HEK293 (cell line): ENCODE data around the gene ADGRB3.

Experiments
- CTCF ChIA-PET: fragments of 350-600 bp; formaldehyde crosslinking; extraction: SDS; loops from one replicate; lab custom pipeline; 2021; ENCODE audit warnings: antibody characterized with exemption; lab: Yijun Ruan, JAX
- POLR2A ChIA-PET: fragments of 300-600 bp; formaldehyde crosslinking; extraction: SDS; loops from one replicate; lab custom pipeline; 2020; ENCODE audit warnings: antibody characterized with exemption, inconsistent platforms; lab: Yijun Ruan, JAX
- H3K27ac ChIP-seq: fragments of 200-500 bp; sonication (Bioruptor generic); 2 replicates; pipeline ENCODE4 v1.5.1; 2014; ENCODE audit warnings: low read depth, low read length, control low read depth, inconsistent platforms; ENCODE audit errors: extremely low read depth
- H3K36me3 ChIP-seq, 2 experiments: fragments of 200-500 bp in 1 of 2; sonication (Bioruptor generic) in 1 of 2; 1 replicate in 1 of 2; 2 replicates in 1 of 2; pipeline ENCODE4 v1.5.1; 2014 to 2017; ENCODE audit warnings: inconsistent platforms in 2 of 2, low read length in 2 of 2; ENCODE audit not compliant: control insufficient read depth in 2 of 2, insufficient read depth in 1 of 2
- H3K4me1 ChIP-seq: fragments of 200-500 bp; sonication (Bioruptor generic); 2 replicates; pipeline ENCODE4 v1.5.1; 2014; ENCODE audit warnings: mild to moderate bottlenecking, low read length, inconsistent platforms; ENCODE audit not compliant: control insufficient read depth, insufficient read depth
- H3K4me3 ChIP-seq: 2 replicates; pipeline ENCODE4 v1.5.1; 2011; ENCODE audit warnings: low read depth, mild to moderate bottlenecking, control low read depth, low read length, moderate library complexity
- H3K9me3 ChIP-seq: fragments of 200-500 bp; sonication (Bioruptor generic); 2 replicates; pipeline ENCODE4 v1.5.1; 2014; ENCODE audit warnings: low read depth, low read length, inconsistent platforms; ENCODE audit not compliant: control insufficient read depth, insufficient read depth
- MEIS1 ChIP-seq: sonication (generic); formaldehyde crosslinking; IDR thresholded peaks from 2 replicates; pipeline ENCODE4 v1.8.1; 2022; ENCODE audit warnings: missing genetic modification reagents, mild to moderate bottlenecking, borderline replicate concordance
- PRDM10 ChIP-seq: fragments of 450-650 bp; formaldehyde crosslinking; IDR thresholded peaks from 2 replicates; pipeline ENCODE4 v1.5.1; 2016; ENCODE audit warnings: missing biosample characterization, missing genetic modification characterization
- SETDB1 ChIP-seq: IDR thresholded peaks from one replicate; pipeline ENCODE4 v1.6.1; 2017; ENCODE audit warnings: mild to moderate bottlenecking, low read length, moderate library complexity, mixed read lengths; ENCODE audit not compliant: insufficient read length
- ZFHX2 ChIP-seq: fragments of 450-650 bp; formaldehyde crosslinking; conservative IDR thresholded peaks from 2 replicates; pipeline ENCODE4 v1.5.1; 2016; ENCODE audit warnings: missing biosample characterization, missing genetic modification characterization
- ZFP69B ChIP-seq: fragments of 450-650 bp; formaldehyde crosslinking; IDR thresholded peaks from 2 replicates; pipeline ENCODE4 v1.5.1; 2016; ENCODE audit warnings: missing biosample characterization, missing genetic modification characterization
- ZNF112 ChIP-seq: fragments of 450-650 bp; formaldehyde crosslinking; IDR thresholded peaks from 2 replicates; pipeline ENCODE4 v1.5.0; 2017; ENCODE audit warnings: missing biosample characterization, missing genetic modification characterization
- ZNF169 ChIP-seq: fragments of 450-650 bp; formaldehyde crosslinking; IDR thresholded peaks from 2 replicates; pipeline ENCODE4 v1.5.1; 2016; ENCODE audit warnings: missing biosample characterization, missing genetic modification characterization
- ZNF175 ChIP-seq: fragments of 450-650 bp; formaldehyde crosslinking; IDR thresholded peaks from 2 replicates; pipeline ENCODE4 v1.5.1; 2016; ENCODE audit warnings: missing biosample characterization, missing genetic modification characterization
- ZNF248 ChIP-seq: fragments of 450-650 bp; formaldehyde crosslinking; IDR thresholded peaks from 2 replicates; pipeline ENCODE4 v1.5.1; 2017; ENCODE audit warnings: missing biosample characterization, missing genetic modification characterization
- ZNF473 ChIP-seq: fragments of 450-650 bp; formaldehyde crosslinking; IDR thresholded peaks from 2 replicates; pipeline ENCODE4 v1.5.1; 2017; ENCODE audit warnings: missing biosample characterization, missing genetic modification characterization
- ZNF48 ChIP-seq: fragments of 450-650 bp; formaldehyde crosslinking; IDR thresholded peaks from 2 replicates; pipeline ENCODE4 v1.5.1; 2016; ENCODE audit warnings: missing biosample characterization, missing genetic modification characterization
- ZNF488 ChIP-seq: fragments of 450-650 bp; formaldehyde crosslinking; IDR thresholded peaks from 2 replicates; pipeline ENCODE4 v1.5.1; 2016; ENCODE audit warnings: missing biosample characterization, missing genetic modification characterization
- ZNF529 ChIP-seq: fragments of 450-650 bp; formaldehyde crosslinking; IDR thresholded peaks from 2 replicates; pipeline ENCODE4 v1.5.1; 2017; ENCODE audit warnings: missing genetic modification characterization, missing biosample characterization; ENCODE audit not compliant: insufficient replicate concordance
- ZNF530 ChIP-seq: fragments of 450-650 bp; formaldehyde crosslinking; IDR thresholded peaks from 2 replicates; pipeline ENCODE4 v1.5.1; 2016; ENCODE audit warnings: low read depth, missing biosample characterization, missing genetic modification characterization
- ZNF544 ChIP-seq: fragments of 450-650 bp; formaldehyde crosslinking; IDR thresholded peaks from 2 replicates; pipeline ENCODE4 v1.5.0; 2017; ENCODE audit warnings: missing biosample characterization, missing genetic modification characterization
- ZNF558 ChIP-seq: fragments of 450-650 bp; formaldehyde crosslinking; IDR thresholded peaks from 2 replicates; pipeline ENCODE4 v1.5.1; 2016; ENCODE audit warnings: missing biosample characterization, missing genetic modification characterization
- ZNF571 ChIP-seq: fragments of 450-650 bp; formaldehyde crosslinking; IDR thresholded peaks from 2 replicates; pipeline ENCODE4 v1.5.0; 2017; ENCODE audit warnings: missing biosample characterization, missing genetic modification characterization
- ZNF596 ChIP-seq: fragments of 450-650 bp; IDR thresholded peaks from 2 replicates; pipeline ENCODE4 v1.5.0; 2018; ENCODE audit warnings: missing biosample characterization, mild to moderate bottlenecking, missing genetic modification characterization, moderate library complexity
- ZNF629 ChIP-seq: fragments of 450-650 bp; formaldehyde crosslinking; IDR thresholded peaks from 2 replicates; pipeline ENCODE4 v1.5.1; 2017; ENCODE audit warnings: missing biosample characterization, missing genetic modification characterization
- ZNF654 ChIP-seq: fragments of 450-650 bp; formaldehyde crosslinking; IDR thresholded peaks from 2 replicates; pipeline ENCODE4 v1.5.1; 2016; ENCODE audit warnings: low read depth, missing biosample characterization, missing genetic modification characterization
- ZNF707 ChIP-seq: fragments of 450-650 bp; formaldehyde crosslinking; IDR thresholded peaks from 2 replicates; pipeline ENCODE4 v1.5.1; 2016; ENCODE audit warnings: missing biosample characterization, missing genetic modification characterization
- TF ChIP-seq, protein P1 (sequence below): fragments of 450-650 bp; formaldehyde crosslinking; IDR thresholded peaks from 2 replicates; pipeline ENCODE4 v1.5.1; 2016; ENCODE audit warnings: missing biosample characterization, missing genetic modification characterization, low read depth
- TF ChIP-seq, protein P2 (sequence below): fragments of 450-650 bp; formaldehyde crosslinking; IDR thresholded peaks from 2 replicates; pipeline ENCODE4 v1.5.1; 2017; ENCODE audit warnings: missing biosample characterization, missing genetic modification characterization
- TF ChIP-seq, protein P3 (sequence below): fragments of 450-650 bp; IDR thresholded peaks from 2 replicates; pipeline ENCODE4 v1.5.1; 2018; ENCODE audit warnings: missing biosample characterization, mild to moderate bottlenecking, missing genetic modification characterization

Gene ADGRB3

DNA sequence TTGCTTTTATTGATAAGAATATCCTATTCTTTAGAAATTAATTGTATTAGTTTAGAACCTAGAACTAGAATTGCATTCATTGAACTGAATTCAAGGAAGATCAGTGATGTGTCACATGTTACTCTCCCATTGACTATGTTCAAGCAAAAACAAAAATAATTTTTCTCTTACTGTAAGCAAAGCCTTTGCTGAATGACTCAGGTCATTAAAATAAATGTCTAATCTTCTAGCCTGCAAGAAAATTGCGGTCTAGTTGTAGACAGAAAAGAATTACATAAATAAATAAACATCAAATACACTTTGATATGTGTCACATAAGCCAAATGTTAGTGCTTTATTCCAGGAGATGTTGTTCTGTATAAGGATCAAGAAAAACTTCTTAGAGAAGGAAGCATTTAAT lies 387.9 kb downstream of the ADGRB3 start:
- H3K4me1 ChIP-seq: no peaks in the 10 kb centered on the region
- no peak overlapping the region for H3K27ac ChIP-seq
- POLR2A ChIA-PET: no interaction called here
- no peaks in the 10 kb centered on the region for H3K9me3 ChIP-seq
- no peaks in the 10 kb centered on the region for H3K36me3 ChIP-seq
- TF ChIP-seq, protein P1, sequence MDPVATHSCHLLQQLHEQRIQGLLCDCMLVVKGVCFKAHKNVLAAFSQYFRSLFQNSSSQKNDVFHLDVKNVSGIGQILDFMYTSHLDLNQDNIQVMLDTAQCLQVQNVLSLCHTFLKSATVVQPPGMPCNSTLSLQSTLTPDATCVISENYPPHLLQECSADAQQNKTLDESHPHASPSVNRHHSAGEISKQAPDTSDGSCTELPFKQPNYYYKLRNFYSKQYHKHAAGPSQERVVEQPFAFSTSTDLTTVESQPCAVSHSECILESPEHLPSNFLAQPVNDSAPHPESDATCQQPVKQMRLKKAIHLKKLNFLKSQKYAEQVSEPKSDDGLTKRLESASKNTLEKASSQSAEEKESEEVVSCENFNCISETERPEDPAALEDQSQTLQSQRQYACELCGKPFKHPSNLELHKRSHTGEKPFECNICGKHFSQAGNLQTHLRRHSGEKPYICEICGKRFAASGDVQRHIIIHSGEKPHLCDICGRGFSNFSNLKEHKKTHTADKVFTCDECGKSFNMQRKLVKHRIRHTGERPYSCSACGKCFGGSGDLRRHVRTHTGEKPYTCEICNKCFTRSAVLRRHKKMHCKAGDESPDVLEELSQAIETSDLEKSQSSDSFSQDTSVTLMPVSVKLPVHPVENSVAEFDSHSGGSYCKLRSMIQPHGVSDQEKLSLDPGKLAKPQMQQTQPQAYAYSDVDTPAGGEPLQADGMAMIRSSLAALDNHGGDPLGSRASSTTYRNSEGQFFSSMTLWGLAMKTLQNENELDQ (tag by site-specific recombination): no peak
- TF ChIP-seq ZNF596 (tag by site-specific recombination) (no peak), PRDM10 (tag by site-specific recombination) (no peak), ZNF248 (tag by site-specific recombination) (no peak), ZFP69B (tag by site-specific recombination) (no peak), ZNF169 (tag by site-specific recombination) (no peak), ZNF488 (no peak), ZNF175 (tag by site-specific recombination) (no peak), ZNF571 (tag by site-specific recombination) (no peak), ZNF707 (tag by site-specific recombination) (no peak)
- TF ChIP-seq, protein P2, sequence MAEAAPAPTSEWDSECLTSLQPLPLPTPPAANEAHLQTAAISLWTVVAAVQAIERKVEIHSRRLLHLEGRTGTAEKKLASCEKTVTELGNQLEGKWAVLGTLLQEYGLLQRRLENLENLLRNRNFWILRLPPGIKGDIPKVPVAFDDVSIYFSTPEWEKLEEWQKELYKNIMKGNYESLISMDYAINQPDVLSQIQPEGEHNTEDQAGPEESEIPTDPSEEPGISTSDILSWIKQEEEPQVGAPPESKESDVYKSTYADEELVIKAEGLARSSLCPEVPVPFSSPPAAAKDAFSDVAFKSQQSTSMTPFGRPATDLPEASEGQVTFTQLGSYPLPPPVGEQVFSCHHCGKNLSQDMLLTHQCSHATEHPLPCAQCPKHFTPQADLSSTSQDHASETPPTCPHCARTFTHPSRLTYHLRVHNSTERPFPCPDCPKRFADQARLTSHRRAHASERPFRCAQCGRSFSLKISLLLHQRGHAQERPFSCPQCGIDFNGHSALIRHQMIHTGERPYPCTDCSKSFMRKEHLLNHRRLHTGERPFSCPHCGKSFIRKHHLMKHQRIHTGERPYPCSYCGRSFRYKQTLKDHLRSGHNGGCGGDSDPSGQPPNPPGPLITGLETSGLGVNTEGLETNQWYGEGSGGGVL (tag by site-specific recombination): no peak
- CTCF ChIA-PET: no interaction called here
- H3K4me3 ChIP-seq: no peak overlapping the region

- POLR2A ChIA-PET: no interaction called here
Observed at GRCh38 chr6:69026243-69026642, 391.2 kb downstream of the ADGRB3 start.

DNA sequence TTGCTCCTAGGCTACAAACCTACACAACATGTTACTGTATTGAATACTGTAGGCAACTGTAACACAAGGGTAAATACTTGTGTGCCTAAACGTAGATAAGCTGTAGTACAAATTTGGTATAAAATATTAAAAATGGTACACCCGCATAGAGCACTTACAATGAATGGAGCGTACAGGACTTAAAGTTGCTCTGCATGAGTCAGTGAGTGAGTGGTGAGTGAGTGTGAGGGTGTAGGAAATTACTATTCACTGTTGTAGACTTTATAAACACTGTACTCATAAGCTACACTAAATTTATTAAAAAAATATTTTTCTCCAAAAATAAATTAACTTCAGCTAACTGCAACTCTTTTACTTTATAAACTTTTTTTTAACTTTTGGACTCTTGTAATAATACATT lies 391.6 kb downstream of the ADGRB3 start:
- Histone ChIP-seq H3K27ac (no peak overlapping the region), H3K36me3 (no peaks in the 10 kb centered on the region), H3K9me3 (no peaks in the 10 kb centered on the region), H3K4me1 (no peaks in the 10 kb centered on the region), H3K4me3 (no peak overlapping the region)
- CTCF ChIA-PET: no interaction called here
- POLR2A ChIA-PET: no interaction called here
- TF ChIP-seq ZNF654 (tag by site-specific recombination) (no peak), ZNF629 (no peak), ZNF473 (tag by site-specific recombination) (no peak), ZNF544 (tag by site-specific recombination) (no peak), ZNF48 (tag by site-specific recombination) (no peak), ZNF530 (no peak)
- TF ChIP-seq, protein P3, sequence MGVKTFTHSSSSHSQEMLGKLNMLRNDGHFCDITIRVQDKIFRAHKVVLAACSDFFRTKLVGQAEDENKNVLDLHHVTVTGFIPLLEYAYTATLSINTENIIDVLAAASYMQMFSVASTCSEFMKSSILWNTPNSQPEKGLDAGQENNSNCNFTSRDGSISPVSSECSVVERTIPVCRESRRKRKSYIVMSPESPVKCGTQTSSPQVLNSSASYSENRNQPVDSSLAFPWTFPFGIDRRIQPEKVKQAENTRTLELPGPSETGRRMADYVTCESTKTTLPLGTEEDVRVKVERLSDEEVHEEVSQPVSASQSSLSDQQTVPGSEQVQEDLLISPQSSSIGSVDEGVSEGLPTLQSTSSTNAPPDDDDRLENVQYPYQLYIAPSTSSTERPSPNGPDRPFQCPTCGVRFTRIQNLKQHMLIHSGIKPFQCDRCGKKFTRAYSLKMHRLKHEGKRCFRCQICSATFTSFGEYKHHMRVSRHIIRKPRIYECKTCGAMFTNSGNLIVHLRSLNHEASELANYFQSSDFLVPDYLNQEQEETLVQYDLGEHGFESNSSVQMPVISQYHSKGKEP (tag by site-specific recombination): no peak
- TF ChIP-seq, protein P2 (tag by site-specific recombination): no peak

More at GRCh38 chr6:69026243-69026642, 391.2 kb downstream of the ADGRB3 start:
- Histone ChIP-seq H3K36me3 (no peaks in the 10 kb centered on the region), H3K27ac (no peak overlapping the region), H3K4me3 (no peak overlapping the region)
- CTCF ChIA-PET: no interaction called here
- TF ChIP-seq MEIS1 (CRISPR knock-in tag): no peak
- no peak for TF ChIP-seq ZNF529 (tag by site-specific recombination)
- no peak for TF ChIP-seq ZNF558
- TF ChIP-seq ZFHX2 (tag by site-specific recombination): no peak
- no peak for TF ChIP-seq SETDB1
- TF ChIP-seq ZNF112 (tag by site-specific recombination): no peak
- TF ChIP-seq, all 188 proteins: peak for 0
- Histone ChIP-seq H3K4me1 (no peaks in the 10 kb centered on the region), H3K9me3 (no peaks in the 10 kb centered on the region)
